Stimulated activated CD4-positive, alpha-beta T cell treated with anti-CD3 and anti-CD28 coated beads, Interleukin-1b, Interleukin-23, amount 100 ng/mL, for 4 hours (primary cell): ENCODE results near the gene APOL6.
"Not testable (repeated sequence)": the region's sequence is repeated elsewhere in the genome, so short reads cannot be mapped to it uniquely, and the experiment has no call there.

Source experiments
- DNase-seq, 2 donors: peaks; one replicate each; pipeline ENCODE4 v3.0.0-alpha.2; 2020; ENCODE audit warnings: low read depth in 2 of 2

The APOL6 gene

DNA sequence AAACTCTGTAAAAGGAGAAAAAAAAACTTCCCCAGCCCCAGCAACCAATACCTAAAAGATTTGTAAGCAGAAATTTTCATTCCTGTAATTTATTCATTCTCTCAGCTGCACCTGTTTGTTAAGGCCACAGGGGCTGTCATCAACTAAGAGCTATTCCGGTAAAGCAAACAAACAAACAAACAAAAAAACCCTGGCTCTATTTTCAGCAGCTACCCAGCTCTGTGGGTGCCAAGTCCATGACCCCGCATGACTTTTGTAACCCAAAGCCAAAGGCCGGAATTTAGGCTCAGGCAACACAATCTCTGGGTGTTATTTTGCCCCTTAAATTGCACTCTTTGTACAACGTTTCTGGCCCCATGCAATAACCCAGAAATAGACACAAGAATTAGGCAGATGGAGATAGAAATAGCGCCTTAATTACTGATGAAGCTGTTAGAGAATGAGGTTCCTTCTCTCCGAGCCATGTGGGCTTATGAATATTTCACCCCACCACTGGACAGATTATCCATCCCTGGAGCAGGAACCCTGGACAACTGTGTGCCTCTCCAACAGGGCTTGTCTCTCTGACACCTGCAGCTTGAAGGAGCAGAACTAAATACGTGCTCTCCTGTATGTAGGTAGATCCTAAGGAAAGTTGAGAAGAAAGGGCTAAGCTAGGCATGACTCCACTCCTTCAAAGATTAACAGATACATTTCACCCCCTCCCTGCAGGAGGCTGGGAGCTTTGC, 29.4 kb downstream of the APOL6 start:
- DNase-seq: no peak

DNA sequence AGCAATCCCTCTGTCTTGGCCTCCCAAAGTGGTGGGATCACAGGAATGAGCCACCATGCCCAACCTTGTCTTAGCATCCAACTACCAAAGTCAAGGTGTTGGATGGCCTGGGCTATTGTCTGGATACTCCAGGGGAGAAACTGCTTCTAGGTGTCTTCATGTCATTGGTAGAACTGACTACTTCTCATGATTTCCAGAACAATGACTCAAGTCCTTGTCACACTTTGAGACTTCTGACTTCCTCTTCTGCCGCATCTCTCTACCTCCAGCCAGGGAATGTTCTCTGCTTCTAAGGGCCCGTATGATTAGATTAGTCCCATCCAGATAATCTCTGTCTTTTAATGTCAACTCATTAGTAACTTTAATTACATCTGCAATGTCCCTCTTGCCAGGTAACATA, 30.6 kb downstream of the APOL6 start:
- DNase-seq: no peak

DNA sequence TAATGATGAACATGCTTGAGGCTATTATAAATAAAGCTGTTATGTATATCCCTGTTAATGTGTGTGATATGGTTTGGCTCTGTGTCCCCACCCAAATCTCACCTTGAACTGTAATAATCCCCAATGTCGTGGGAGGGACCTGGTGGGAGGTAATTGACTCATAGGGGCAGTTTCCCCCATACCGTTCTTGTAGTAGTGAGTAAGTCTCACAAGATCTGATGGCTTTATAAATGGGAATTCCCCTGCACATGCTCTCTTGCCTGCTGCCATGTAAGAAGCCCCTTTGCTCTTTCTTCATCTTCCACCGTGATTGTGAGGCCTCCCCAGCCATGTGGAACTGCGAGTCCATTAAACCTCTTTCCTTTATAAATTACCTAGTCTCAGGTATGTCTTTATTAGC, 31.2 kb downstream of the APOL6 start:
- DNase-seq: peak; percentile 36 to 42

DNA sequence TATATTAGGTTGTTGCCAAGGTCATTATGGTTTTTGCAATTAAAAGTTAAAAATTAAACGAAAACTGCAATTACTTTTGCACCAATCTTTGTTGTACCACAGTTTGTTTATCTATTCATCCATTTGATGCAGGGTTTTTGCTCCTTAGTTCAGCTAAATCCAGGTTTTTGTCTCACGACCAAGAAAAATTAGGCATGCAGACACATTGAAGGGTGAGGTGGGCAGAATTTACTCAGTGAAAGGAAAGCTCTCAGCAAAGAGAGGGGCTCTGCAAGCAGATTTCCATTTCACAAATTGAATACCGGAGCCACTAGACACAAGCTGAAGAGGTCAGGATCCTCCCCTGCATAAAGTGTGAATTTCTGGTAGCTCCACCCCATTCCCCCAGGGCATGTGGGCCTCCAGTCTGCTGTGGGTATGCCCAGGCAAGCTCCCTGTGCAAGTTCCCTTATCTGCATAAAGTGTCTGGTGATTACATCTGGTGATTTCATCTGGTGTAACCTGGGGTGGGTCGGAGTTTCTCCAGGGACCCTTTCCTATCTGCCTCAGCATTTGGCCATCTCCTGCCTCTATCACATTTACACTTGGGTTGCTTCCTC, 33.3 kb downstream of the APOL6 start:
- no peak for DNase-seq

DNA sequence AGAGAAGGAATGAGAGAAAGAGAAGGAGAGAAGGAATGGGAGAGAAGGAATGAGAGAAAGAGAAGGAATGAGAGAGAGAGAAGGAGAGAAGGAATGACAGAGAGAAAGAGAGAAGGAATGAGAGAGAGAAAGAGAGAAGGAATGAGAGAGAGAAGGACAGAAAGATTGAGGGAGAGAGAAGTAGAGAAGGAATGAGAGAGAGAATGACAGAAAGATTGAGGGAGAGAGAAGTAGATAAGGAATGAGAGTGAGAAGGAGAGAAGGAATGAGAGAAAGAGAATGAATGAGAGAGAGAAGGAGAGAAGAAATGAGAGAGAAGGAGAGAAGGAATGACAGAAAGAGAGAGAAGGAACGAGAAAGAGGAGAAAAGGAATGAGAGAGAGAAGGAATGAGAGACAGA, 35.3 kb downstream of the APOL6 start:
- no peak for DNase-seq

DNA sequence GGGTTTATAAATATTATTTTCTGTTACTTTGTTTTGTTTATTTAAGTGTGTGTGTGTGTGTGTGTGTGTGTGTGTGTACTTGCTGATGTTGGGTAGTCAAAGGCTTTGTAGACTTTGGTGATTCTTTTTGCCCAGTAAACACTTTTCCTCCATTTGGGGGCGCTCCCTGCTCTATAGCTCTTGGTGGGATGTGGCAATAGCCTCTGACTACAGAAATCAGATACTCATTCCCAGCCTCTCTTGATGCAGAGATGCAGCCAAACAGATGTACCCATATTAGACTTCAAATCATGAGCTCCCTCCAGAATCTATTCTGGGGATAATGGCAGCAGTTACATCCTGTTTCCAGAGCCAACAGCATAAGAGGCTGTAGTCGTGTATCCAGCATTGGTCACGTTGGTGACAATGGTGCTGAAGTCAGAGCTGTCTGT, 36.0 kb downstream of the APOL6 start:
- DNase-seq: no peak

DNA sequence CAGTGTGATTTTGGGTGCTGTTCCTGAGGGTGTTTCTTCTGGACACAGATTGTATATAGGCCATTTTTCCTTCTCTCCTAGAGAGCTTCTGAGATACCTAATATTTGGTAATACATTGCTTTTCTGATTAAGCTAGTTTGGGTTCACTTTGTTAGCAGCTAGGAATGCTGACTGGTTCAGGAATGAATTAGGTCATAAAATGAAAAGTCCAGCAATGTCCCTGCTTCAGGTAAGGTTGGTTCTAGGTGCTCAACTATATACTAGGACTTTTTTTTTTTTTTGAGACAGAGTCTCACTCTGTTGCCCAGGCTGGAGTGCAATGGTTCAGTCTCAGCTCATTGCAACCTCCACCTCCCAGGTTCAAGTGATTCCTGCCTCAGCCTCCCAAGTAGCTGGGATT, 36.5 kb downstream of the APOL6 start:
- no peak for DNase-seq

DNA sequence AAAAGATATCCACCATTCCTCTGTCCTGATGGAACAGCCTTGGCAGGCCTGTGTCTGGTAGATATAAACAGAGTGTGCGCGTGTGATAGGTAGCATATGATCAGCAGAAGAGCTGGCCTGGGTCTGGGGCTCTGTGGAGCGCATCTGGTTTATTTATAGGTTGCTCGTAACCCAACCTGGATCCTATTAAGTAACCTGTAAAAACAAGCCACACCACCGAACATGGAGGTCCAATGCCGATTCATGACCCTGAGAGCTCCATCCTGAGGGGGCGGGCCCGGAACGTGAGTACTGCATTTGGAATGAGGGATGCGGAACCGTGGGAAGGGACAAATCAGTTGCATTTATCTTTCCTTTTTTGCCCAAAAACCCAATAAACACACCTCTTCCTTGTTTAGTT, 37.5 kb downstream of the APOL6 start:
- DNase-seq: no peak

DNA sequence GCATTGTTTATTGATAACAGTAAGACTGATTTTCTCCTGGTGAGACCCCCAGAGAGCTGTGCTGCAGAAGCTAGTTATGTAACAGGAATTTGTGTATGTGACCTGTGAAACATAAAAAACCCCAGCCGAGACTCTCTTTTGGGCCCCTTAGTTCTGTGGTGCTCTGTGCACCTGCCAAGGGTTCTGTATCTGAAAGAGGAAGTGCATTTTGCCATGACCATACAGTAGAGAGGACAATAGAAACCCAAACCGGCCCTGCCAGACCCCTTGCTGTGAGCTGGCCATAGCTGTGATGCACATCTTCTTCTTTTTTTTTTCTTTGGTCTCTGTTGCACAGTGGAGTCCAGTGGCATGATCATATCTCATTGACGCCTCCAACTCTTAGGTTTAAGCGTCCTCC, 38.1 kb downstream of the APOL6 start:
- no peak for DNase-seq

DNA sequence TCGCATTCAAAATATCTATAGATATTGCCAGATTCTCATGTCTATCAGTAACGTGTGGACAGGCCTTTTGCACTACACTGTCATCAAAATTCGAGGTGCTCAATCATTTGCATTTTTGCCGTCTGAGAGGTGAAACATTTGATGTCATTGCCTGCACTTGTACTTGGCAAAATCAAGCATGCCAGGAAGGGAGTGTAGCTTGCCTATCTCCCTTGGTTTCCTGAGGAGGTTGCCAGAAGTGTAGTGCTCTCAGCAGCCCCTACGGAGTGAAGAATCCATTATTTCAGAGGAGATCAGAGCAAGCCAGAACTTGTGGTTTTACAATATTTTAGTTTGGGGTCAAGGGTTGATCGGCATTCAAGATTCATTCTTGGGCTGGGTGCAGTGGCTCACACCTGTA, 39.2 kb downstream of the APOL6 start:
- no peak for DNase-seq

DNA sequence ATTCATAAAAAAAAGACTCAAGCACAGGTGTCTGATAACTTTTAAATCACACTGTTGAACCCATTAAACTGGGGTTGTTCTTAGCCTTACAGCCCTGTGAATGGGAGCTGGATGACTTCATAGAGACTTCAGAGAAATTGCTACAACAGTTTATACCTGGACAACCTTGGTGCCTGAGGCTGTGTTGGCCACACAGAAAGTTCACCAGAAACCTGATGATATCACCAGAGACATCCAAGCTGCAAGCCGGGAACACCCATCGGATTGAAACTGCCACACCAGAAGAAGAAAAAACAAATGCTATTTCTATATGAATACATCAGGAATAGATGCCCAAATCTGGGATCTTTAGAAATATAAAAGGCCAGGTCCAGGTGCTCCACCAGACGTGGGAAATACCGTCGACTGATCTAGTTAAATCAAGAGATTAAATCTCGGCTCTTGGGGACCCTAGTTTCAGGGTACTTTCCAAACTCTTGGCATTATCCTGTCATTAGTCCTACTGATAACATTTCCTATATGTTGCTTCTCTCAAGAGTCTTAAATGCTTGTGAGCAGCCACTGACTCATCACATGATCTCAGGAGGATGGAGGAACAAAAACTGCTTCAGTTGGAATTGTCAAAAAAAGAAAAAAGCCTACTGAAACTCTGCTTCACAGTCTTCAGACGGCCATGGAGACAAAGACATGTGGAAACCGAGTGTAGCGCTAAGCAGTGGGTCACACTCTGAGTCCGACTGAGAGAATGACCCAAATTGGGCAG, 40.8 kb downstream of the APOL6 start:
- DNase-seq: no peak

DNA sequence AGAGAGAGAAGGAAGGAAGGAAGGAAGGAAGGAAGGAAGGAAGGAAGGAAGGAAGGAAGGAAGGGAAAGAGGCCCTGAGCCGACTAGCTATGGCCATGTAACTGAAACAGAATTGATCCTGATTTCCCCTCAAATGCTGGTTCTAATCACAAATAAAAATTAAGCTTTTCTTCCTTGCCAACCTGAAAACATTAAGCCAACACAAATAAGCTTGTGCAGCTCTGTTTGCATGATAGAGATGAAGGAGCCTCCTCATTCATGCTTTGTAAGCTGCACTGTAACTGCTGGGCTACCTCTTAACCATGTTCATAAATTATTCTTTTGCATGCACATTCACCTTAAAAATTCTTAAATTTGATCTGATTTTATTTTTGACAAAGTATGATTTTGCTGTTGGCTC, 41.8 kb downstream of the APOL6 start:
- DNase-seq: no peak

DNA sequence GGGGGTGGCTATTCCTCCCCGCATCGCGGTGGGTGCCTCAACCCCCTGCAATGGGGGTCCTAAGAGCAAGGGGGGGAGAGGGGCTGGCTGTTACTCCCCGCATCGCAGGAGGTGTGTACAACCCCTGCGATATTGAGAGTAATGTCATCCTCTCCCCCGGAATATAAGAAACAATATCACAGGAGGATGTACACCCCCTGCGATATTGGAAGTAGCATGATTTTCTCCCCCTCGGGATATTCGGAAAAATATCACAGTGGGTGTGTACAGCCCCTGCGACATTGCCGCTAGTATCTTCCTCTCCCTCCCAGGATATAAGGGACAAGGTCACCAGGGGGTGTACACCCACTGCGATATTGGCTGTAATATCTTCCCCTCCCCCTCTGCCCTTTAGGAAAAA, 47.0 kb downstream of the APOL6 start:
- no peak for DNase-seq

DNA sequence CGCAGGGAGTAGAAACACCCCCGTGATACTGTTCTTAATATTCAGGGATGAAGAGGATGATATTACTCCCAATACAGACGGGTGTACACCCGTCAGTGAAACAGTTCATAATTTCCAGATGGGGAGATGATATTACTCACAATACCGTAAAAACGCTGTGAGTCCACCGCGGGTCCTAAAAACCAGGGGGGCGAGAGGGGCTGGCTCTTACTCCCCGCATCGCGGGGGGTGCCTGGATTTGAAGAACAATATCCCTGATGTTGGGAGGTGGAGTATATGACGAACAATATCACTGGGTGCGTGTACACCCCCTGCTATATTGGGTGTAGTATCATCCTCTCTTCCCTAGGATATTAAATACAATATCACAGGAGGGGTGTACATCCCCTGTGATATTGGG, 48.9 kb downstream of the APOL6 start:
- no peak for DNase-seq

DNA sequence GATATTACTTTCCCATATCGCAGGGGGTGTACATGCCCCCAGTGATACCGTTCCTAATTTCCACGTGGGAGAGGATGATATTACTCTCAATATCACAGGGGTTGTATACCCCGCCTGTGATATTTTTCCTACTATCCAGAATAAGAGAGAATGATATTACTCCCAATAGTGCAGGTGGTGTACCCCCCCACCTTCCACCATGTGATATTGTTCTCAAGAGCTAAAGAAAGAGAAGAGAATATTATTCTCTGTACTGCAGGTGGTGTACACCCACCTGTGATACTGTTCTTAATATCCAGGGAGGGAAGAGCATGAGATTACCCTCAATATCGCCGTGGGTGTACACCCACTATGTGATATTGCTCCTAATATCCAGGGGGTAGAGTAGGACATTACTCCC, 51.6 kb downstream of the APOL6 start:
- DNase-seq: not testable (repeated sequence)

DNA sequence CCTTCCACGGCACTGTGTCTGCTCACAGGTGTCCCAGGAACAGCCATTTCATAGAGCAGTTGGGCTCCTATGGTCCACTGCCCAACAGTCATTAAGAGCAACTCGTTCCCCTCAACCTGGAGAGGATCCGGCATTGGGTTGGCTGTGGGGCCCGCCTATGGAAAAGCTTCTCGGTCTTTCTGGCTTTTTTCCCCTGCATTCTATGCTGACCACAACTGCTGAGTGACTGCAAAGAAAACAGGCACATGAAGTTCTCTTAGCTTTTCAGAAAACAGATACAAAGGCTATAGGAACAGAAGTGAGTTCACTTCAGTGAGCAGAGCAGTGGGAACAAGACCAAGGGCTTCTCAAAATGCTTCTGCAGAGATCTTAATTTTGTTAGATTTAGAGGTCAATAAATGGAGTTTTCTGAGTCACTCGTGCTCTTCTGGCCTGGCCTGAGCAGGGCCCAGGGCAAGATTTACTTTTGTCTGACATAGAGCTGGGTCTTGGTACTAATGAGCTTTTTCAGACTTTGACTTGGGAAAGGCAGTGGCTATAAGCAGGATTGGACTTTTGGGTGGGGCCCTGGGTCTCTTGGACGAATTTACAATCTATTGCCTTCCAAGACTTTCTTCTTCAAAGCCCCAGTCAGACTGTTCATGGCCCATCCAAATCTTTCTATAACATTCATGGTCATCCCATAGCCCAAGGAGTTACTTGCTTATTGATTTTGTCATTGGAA, 55.8 kb downstream of the APOL6 start:
- DNase-seq: no peak

DNA sequence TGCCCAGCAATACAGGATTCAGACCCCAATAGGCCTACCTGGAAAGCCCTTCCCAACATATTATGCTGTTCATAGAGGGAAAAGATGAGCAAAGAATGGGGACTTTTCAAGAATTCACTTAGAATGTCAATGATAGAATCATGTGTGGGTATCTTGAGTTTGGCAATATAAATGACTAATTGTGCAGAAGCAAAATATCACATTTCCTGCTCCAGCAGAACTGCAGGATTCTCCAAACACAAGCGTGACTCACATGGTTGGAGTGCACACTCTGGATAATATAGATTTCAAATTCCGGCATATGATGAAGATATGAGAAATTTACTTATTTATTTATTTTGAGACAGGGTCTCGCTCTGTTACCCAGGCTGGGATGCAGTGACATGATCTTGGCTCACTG, 56.9 kb downstream of the APOL6 start:
- DNase-seq: no peak

DNA sequence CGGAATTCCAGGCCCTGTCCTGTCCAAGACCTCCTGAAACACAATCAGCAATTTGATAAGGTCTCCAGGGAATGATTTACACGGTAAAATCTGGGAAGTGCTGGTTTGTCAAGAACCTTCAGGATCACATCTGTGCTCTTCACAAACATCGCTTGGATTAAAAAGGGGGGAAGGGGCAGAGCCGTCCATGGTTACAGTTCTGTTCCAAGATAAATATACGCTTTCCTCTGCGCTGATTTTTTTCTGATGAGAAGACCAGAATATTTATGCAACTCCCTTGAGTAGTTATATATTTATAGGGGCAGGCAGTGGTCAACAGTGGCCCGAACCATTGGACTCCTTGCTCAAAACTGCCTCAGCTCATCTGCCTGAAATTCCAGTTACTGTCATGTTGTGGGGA, 60.2 kb downstream of the APOL6 start:
- DNase-seq: no peak

DNA sequence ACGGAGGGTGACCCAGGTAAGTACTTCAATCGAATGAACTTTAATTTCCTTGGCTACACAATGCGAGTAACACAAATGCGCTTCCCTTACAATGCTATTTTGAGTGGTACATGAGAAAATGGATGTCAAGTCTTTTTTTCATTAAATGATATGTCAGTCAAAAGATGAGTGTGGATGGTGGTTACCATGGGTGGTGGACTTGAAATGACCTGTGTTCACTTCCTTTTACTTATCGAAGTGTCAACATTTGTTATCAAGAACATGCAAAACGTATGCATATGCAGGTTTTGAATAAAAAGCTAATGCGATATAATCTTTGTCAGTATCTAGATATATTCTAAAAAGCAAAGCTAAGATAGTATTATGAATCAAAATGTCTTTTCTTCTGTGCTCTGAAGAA, 60.7 kb downstream of the APOL6 start:
- DNase-seq: no peak

DNA sequence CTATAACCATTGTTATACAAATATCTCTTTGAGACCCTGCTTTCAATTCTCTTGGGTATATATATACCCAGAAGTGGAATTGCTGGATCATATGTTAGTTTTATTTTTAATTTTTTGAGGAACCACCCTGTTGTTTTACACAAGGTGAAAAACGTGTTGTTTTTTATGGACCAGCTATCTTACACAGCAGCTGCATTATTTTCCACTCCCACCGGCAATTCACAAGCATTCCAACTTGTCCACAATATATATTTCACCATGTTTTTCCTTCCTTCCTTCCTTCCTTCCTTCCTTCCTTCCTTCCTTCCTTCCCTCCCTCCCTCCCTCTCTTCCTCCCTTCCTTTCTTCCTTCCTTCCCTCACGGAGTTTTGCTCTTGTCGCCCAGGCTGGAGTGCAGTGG, 63.1 kb downstream of the APOL6 start:
- no peak for DNase-seq

DNA sequence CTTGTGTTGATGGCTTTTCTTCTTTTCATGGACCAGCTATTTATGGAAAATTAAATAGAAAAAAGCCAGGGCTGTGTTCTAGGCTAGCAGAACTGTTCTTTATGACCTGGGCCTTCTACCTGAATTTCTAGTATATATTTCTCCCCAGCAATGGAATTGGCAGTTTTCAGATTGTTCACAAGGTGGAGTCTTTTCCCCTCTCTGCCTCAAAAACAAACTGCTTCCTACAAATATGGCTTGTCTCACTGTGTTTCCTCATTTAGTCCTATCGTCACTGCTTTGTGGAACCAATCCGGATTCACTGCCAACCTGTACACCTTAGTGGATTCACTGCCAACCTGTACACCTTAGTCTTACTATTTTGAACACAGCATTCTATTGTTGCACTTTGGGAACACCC, 64.4 kb downstream of the APOL6 start:
- no peak for DNase-seq

DNA sequence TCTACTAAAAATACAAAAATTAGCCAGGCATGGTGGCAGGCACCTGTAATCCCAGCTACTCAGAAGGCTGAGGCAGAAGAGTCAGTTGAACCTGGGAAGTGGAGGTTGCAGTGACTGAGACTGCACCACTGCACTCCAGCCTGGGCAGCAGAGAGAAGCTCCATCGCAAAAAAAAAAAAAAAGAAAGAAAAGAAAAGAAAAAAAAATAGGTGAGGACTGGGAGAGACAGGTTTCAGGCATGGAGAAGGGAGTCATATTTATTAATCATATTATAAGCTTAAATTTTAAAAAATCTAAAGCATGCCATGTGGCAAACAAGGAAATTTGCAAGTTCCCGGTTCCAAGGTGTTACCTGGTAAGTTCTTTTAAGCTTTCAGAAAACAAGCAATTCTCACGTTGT, 69.3 kb downstream of the APOL6 start, which contains the start of gene APOL5:
APOL5 (plus strand) TSS at position 301 of the 400 bp plus-strand sequence; CDS start at position 301, 0 bp downstream.
- no peak for DNase-seq
